Skeletal muscle tissue (tissue), 4 donors: ENCODE measurements around the gene MTRF1. TPM values are rescaled to one million over a fixed set of nuclear protein-coding genes. Genes with fewer than 3 reads are reported as not detected.

ENCODE experiments used
- H3K27ac ChIP-seq: one replicate; pipeline ENCODE4 v1.7.0; 2013; ENCODE audit warnings: mild to moderate bottlenecking, low read depth, low read length, inconsistent platforms
- H3K27me3 ChIP-seq, 3 donors: one replicate each; pipeline ENCODE4 v1.7.0; 2013; ENCODE audit warnings: low read length in 3 of 3; ENCODE audit not compliant: control insufficient read depth in 3 of 3, insufficient read depth in 3 of 3
- H3K36me3 ChIP-seq, 3 donors: one replicate each; pipeline ENCODE4 v1.7.0; 2013; ENCODE audit warnings: low read length in 3 of 3; ENCODE audit not compliant: control insufficient read depth in 3 of 3, insufficient read depth in 3 of 3
- H3K4me1 ChIP-seq, 3 donors: one replicate each; pipeline ENCODE4 v1.7.0; 2013; ENCODE audit warnings: low read length in 3 of 3, mild to moderate bottlenecking in 3 of 3; ENCODE audit not compliant: control insufficient read depth in 3 of 3, insufficient read depth in 3 of 3
- H3K4me3 ChIP-seq, 3 donors: one replicate each; pipeline ENCODE4 v1.7.0; 2013; ENCODE audit warnings: low read length in 3 of 3
- H3K9ac ChIP-seq, 3 donors: one replicate each; pipeline ENCODE4 v1.7.0; 2013; ENCODE audit warnings: low read length in 3 of 3, mild to moderate bottlenecking in 3 of 3, moderate library complexity in 2 of 3, low read depth in 1 of 3
- H3K9me3 ChIP-seq, 3 donors: one replicate each; pipeline ENCODE4 v1.7.0; 2013; ENCODE audit warnings: low read length in 3 of 3; ENCODE audit not compliant: control insufficient read depth in 3 of 3
- total RNA-seq: library from RNA; depleted of rRNA; stranded (reverse); fragments of >200 nt; gene quantifications from one replicate; pipeline ENCODE4 v1.2.3, GENCODE V29; 2014
- donor health status: Osteomylitis.

MTRF1 gene, protein sequence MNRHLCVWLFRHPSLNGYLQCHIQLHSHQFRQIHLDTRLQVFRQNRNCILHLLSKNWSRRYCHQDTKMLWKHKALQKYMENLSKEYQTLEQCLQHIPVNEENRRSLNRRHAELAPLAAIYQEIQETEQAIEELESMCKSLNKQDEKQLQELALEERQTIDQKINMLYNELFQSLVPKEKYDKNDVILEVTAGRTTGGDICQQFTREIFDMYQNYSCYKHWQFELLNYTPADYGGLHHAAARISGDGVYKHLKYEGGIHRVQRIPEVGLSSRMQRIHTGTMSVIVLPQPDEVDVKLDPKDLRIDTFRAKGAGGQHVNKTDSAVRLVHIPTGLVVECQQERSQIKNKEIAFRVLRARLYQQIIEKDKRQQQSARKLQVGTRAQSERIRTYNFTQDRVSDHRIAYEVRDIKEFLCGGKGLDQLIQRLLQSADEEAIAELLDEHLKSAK
- 16.7 TPM for total RNA-seq

DNA sequence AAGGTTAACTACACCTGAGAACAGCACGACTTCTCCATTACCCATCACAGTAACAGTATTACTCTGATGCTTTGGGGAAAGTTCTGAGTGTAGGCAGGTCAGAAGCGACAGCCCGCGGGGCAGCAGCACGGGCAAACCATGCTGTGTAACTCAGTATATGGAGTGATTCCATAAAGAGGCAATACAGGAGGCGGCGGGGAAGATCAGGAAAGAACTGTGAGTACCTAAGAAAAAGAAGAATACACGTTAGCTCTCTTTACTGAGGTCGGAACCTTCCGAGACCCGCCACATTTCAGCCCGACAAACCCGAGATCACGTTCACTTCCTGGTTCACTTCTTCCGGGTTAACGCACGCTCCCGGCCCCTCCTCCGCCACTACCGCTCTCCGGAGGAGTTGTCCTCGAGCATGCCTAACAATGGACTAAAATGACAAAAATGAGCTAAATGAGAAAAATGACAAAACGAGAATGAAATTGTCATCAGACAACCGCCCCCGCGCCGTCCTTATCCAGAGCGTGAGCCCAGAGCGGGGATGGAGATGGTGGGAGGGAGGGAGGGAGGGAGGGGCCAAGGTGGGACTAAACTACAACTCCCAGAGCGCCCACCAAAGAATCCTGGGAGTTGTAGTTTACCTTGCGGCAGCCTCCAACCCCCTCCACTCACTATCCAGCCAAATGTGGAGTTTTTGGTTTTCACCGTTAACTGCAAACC lies at the start of gene MTRF1:
Gene MTRF1, minus strand, starts transcription at position 316 of the 711 bp plus-strand sequence. CDS start 2,669 bp downstream, outside the sequence.
- Histone ChIP-seq H3K27me3 (no peaks in the 10 kb centered on the region), H3K4me1 (peaks cover 0 to 10% (median 5%) of the 10 kb centered on the region in 3 donors), H3K9me3 (no peaks in the 10 kb centered on the region), H3K27ac (peak within 1 kb of the TSS; percentile 68), H3K36me3 (peaks cover 3 to 17% (median 16%) of the 10 kb centered on the region in 3 donors), H3K4me3 (peak within 1 kb of the TSS; percentile 92 to 99 (median 93)), H3K9ac (peak within 1 kb of the TSS; percentile 79 to 94 (median 83))

DNA sequence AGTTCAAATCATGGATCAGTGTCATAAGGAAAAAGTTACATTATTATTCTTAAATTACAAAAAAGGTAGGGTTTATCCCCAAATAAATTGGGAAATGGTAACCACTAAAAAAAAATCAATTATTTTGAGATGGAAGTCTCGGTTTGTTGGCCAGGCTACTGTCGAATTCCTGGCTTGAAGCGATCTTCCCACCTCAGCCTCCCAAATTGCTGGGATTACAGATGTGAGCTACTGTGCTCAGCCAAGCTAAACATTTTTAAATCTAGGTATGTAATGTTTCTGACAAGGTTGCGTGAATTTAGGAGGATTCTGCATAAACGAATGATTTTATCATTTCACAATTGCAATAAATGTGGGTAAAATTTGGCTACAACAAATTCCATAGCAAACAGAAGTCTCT lies 49.7 kb upstream of the MTRF1 start:
- peak overlapping the region in 1 of 3 donors; percentile 16 for H3K4me3 ChIP-seq
- H3K4me1 ChIP-seq, result peaks cover 16 to 32% (median 28%) of the 10 kb centered on the region in 3 donors
- H3K27me3 ChIP-seq, result no peaks in the 10 kb centered on the region
- no peak overlapping the region for H3K27ac ChIP-seq
- H3K9ac ChIP-seq, result peak overlapping the region; percentile 92 to 96 (median 93)
- no peaks in the 10 kb centered on the region for H3K36me3 ChIP-seq
- H3K9me3 ChIP-seq, result no peaks in the 10 kb centered on the region

DNA sequence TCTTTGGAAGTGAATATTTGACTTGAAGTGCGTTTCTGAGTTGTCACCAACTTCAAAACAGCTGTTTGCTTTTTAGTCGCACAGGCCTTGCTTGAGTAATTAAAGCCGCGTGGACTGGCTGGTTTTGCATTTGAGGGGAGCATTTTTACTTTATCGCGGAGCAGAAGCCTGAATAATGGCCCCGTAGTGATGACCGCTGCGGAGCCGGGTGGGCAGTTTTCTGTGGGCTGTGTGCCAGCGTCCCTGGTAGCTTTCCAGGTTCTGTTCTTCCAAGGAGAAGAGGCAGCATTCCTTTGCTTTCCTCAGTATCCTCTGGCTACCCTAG lies 48.8 kb upstream of the MTRF1 start:
- Histone ChIP-seq H3K9ac (peak overlapping the region; percentile 92 to 96 (median 93)), H3K27me3 (no peaks in the 10 kb centered on the region), H3K4me3 (peak overlapping the region; percentile 94 to 97 (median 95)), H3K4me1 (peaks cover 16 to 32% (median 28%) of the 10 kb centered on the region in 3 donors), H3K36me3 (no peaks in the 10 kb centered on the region), H3K27ac (peak overlapping the region; percentile 91), H3K9me3 (no peaks in the 10 kb centered on the region)

DNA sequence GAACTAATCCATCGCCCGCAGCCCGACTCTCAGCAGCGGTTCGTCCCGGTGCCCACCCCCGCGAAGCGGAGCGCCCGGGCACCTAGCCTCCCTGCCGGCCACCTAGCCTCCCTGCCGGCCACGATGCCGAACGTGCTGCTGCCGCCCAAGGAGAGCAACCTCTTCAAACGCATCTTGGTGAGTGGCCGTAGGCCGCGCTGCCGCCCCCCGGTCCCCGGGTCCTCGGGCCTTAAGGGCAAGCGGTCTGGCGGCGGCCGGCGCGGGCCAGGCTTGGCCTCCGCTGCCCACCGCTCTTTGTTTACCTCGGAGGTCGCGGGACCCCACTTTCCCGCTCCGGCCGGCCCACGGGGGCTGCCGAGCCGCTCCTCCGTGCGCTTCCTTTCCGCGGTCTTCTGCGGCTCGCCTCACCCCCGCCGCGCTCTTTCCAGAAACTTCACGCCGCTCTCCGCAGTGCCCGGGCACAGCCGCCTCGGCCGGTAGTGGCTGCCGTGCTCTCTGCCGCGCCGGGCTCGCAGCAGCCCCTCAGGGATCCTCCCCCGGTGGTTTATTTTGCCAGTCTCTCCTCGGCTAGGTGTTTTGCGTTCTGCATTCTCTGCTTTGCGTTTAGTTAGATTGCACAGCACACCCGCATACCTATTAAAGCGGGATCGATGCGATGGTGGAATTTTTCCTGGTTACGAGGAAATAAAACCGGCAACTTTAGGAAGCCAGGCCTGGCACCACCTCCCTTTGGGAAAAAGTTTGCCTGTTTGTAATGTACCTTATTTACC lies 48.2 kb upstream of the MTRF1 start:
- H3K27me3 ChIP-seq, result no peaks in the 10 kb centered on the region
- H3K9ac ChIP-seq, result peak overlapping the region; percentile 92 to 96 (median 93)
- H3K4me3 ChIP-seq, result peak overlapping the region; percentile 94 to 97 (median 95)
- H3K9me3 ChIP-seq, result no peaks in the 10 kb centered on the region
- H3K4me1 ChIP-seq, result peaks cover 16 to 32% (median 28%) of the 10 kb centered on the region in 3 donors
- peak overlapping the region; percentile 91 for H3K27ac ChIP-seq
- H3K36me3 ChIP-seq, result no peaks in the 10 kb centered on the region

DNA sequence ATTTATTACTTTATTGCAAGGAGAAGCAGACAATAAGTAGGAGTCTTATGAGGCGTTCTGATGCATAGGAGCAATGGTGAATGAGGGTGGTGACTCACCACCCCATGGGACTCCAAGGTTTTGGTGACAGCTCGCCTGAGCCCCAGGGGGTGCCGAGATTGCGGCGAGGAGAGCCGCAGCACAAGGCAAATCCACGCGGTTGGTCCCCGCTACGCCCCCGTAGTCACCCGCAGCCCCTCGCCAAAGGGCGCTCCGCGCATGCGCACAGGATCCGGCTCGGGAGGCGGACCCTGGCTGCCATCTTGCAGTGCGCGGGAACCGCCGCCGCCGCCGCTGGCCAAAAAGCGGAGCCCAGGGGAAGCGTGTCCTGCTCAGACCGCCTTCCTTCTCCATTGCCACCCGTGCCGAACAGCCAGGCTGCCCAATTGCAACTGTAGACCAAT lies 47.6 kb upstream of the MTRF1 start, which contains the start of gene NAA16:
Gene NAA16, plus strand, starts transcription at position 305 of the 443 bp plus-strand sequence. CDS start 262 bp downstream, outside the sequence.
- Histone ChIP-seq H3K9me3 (no peaks in the 10 kb centered on the region), H3K4me1 (peaks cover 16 to 32% (median 28%) of the 10 kb centered on the region in 3 donors), H3K27ac (peak within 1 kb of the TSS; percentile 91), H3K36me3 (no peaks in the 10 kb centered on the region), H3K9ac (peak within 1 kb of the TSS; percentile 92 to 96 (median 93)), H3K27me3 (no peaks in the 10 kb centered on the region), H3K4me3 (peak within 1 kb of the TSS; percentile 94 to 97 (median 95))

DNA sequence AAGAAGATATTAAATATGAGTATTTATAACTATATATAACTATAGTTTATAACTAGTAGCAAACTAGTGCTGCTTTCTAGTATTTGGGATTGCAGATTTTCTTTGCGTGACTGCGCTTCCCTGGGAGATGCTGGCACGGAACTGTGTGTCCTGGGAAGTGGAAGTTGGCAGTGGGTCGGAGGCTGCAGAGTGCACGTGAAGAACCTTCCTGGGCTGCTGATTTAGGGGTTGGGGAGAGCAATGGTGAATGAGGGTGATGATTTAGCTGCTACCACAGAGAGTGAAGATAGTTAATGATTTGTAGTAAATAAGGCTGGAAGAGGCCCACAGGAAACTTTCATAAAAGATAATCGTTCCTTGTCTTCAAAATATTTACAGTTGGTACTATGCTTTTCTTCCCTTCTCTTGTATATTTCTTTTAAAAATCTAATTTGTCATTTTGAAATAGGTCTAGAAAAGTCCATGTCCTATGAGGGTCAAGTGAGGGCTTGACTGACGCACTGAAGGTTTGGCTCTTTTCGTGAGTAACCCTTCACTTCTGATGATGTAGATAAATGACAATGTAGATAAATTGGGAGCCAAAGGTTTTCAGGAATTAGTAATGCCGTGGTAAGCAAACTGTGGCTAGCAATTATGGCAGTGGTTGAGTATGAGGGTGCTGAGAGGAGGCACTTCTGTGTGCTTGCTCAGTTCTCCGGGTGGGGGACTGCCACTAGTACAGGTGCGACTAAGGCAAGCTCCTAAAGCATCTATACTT lies 44.7 kb upstream of the MTRF1 start:
- H3K27ac ChIP-seq, result no peak overlapping the region
- H3K27me3 ChIP-seq, result no peaks in the 10 kb centered on the region
- H3K4me3 ChIP-seq, result no peak overlapping the region
- no peak overlapping the region for H3K9ac ChIP-seq
- no peaks in the 10 kb centered on the region for H3K9me3 ChIP-seq
- no peaks in the 10 kb centered on the region for H3K36me3 ChIP-seq
- H3K4me1 ChIP-seq, result peaks cover under 1 to 11% (median 8%) of the 10 kb centered on the region in 3 donors

DNA sequence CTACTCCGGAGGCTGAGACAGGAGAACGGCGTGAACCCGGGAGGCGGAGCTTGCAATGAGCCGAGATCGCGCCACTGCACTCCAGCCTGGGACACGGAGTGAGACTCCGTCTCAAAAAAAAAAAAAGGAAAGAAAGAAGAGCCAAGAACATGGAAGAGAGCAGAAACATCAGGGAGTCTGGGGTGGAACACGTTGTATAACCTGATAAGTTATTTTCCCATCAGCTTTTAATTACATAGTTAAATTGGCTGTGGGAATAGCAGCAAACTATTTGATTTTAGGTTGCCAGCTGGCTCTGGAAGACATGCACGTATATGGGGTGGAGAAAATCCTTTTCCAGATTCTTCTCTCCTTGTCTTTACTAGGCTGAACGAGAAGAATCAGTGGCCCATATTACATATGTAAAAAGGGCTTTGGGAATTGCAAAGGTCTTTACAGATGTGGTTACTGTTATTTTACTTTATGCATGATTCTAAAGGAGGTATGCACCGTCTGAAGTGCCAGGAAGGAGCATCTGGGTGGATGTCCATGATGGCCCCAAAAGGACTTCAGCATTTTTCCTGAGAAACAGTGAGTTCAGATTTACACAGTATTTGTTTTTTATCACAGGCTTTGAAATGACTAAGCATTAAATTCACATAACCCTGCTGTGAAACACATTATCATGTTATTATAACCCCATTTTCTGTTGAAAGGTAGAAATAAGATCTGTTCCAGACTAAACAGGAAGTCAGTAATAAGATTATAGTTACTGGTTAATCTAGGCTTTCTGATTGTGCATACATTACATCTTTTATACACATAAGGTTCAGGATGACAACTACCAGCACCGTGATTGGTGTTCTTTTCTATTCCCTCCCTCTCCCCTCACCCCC lies 43.1 kb upstream of the MTRF1 start:
- no peak overlapping the region for H3K4me3 ChIP-seq
- H3K36me3 ChIP-seq, result no peaks in the 10 kb centered on the region
- peaks cover 0 to 6% (median 4%) of the 10 kb centered on the region in 3 donors for H3K4me1 ChIP-seq
- no peaks in the 10 kb centered on the region for H3K27me3 ChIP-seq
- H3K27ac ChIP-seq, result no peak overlapping the region
- no peaks in the 10 kb centered on the region for H3K9me3 ChIP-seq
- H3K9ac ChIP-seq, result no peak overlapping the region

DNA sequence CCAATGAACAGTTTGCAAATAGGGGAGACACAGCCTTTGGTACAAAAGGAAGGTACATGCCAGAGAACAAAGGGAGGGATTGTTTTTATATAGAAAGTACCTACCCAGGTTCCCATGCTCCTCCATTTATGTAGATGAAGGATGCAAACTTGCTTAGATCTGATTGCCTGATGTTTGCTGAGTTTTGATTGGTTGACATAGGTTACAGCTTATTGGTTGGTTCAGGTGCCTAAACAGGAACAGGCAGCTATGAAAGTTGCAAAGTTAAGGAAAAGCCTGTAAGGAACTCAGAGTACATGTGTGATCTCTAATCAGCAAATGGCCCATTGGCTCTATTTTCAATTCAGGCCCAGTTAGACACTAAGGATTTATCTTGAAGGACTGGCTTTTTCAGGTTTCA lies 41.2 kb upstream of the MTRF1 start:
- Histone ChIP-seq H3K9ac (no peak overlapping the region), H3K27me3 (no peaks in the 10 kb centered on the region), H3K4me1 (no peaks in the 10 kb centered on the region), H3K27ac (no peak overlapping the region), H3K36me3 (no peaks in the 10 kb centered on the region), H3K9me3 (no peaks in the 10 kb centered on the region), H3K4me3 (no peak overlapping the region)
